Mesenchymal stem cell (in vitro differentiated cells and primary cell): ENCODE measurements around the gene TREM1.

Experiments used
- DNase-seq: peaks from one replicate; pipeline ENCODE4 v3.0.0-alpha.2; 2013
- H2AFZ ChIP-seq: one replicate; pipeline ENCODE4 v1.6.1; 2013; ENCODE audit warnings: low read depth, mild to moderate bottlenecking, control low read depth, inconsistent platforms, low read length, moderate library complexity
- H2AK5ac ChIP-seq: 2 replicates; pipeline ENCODE4 v1.6.1; 2013; ENCODE audit warnings: low read length, moderate library complexity, mild to moderate bottlenecking, inconsistent platforms; ENCODE audit not compliant: severe bottlenecking
- H2BK120ac ChIP-seq: one replicate; pipeline ENCODE4 v1.6.1; 2013; ENCODE audit warnings: low read depth, mild to moderate bottlenecking, inconsistent platforms, low read length, moderate library complexity
- H2BK12ac ChIP-seq, 2 experiments: one replicate each; pipeline ENCODE4 v1.6.1; 2013; ENCODE audit warnings: inconsistent platforms in 2 of 2, low read length in 2 of 2, mild to moderate bottlenecking in 2 of 2, moderate library complexity in 2 of 2, control low read depth in 1 of 2
- H2BK15ac ChIP-seq: one replicate; pipeline ENCODE4 v1.6.1; 2013; ENCODE audit warnings: mild to moderate bottlenecking, low read depth, inconsistent platforms; ENCODE audit not compliant: poor library complexity, severe bottlenecking
- H2BK5ac ChIP-seq: 2 replicates; pipeline ENCODE4 v1.6.1; 2013; ENCODE audit warnings: low read depth, mild to moderate bottlenecking, low read length, control low read depth, inconsistent platforms; ENCODE audit not compliant: poor library complexity, severe bottlenecking
- H3K14ac ChIP-seq, 2 experiments: one replicate each; pipeline ENCODE4 v1.6.1; 2013; ENCODE audit warnings: inconsistent platforms in 2 of 2, low read length in 2 of 2, control low read depth in 1 of 2, mild to moderate bottlenecking in 1 of 2, moderate library complexity in 1 of 2
- H3K18ac ChIP-seq, 2 experiments: one replicate each; pipeline ENCODE4 v1.6.1; 2013; ENCODE audit warnings: inconsistent platforms in 2 of 2, low read length in 2 of 2, control low read depth in 1 of 2, low read depth in 1 of 2, mild to moderate bottlenecking in 1 of 2
- H3K23ac ChIP-seq, 2 experiments: one replicate each; pipeline ENCODE4 v1.6.1; 2013; ENCODE audit warnings: inconsistent platforms in 2 of 2, low read length in 2 of 2, mild to moderate bottlenecking in 2 of 2, moderate library complexity in 2 of 2, control low read depth in 1 of 2
- H3K27ac ChIP-seq: 2 replicates; pipeline ENCODE4 v1.5.1; 2013; ENCODE audit warnings: mild to moderate bottlenecking, moderate library complexity, low read length, control low read depth, inconsistent platforms; ENCODE audit not compliant: poor library complexity, severe bottlenecking
- H3K27me3 ChIP-seq, 2 experiments: 2 replicates each; pipeline versions ENCODE4 v1.6.1 to v1.7.0; 2013; ENCODE audit warnings: low read length in 2 of 2, mild to moderate bottlenecking in 2 of 2, moderate library complexity in 2 of 2, control low read depth in 1 of 2, inconsistent platforms in 1 of 2; ENCODE audit not compliant: control insufficient read depth in 1 of 2, insufficient read depth in 1 of 2
- H3K36me3 ChIP-seq, 2 experiments: 2 replicates each; pipeline versions ENCODE4 v1.6.1 to v1.7.0; 2013; ENCODE audit warnings: low read length in 2 of 2, control low read depth in 1 of 2, inconsistent platforms in 1 of 2, low read depth in 1 of 2, mild to moderate bottlenecking in 1 of 2; ENCODE audit not compliant: insufficient read depth in 2 of 2, control insufficient read depth in 1 of 2
- H3K4ac ChIP-seq, 2 experiments: one replicate each; pipeline ENCODE4 v1.6.1; 2013; ENCODE audit warnings: inconsistent platforms in 2 of 2, low read length in 2 of 2, mild to moderate bottlenecking in 2 of 2, moderate library complexity in 2 of 2, control low read depth in 1 of 2, low read depth in 1 of 2
- H3K4me1 ChIP-seq: 2 replicates; pipeline ENCODE4 v1.6.1; 2013; ENCODE audit warnings: low read depth, low read length, control low read depth; ENCODE audit not compliant: control insufficient read depth, insufficient read depth
- H3K4me2 ChIP-seq: 2 replicates; pipeline ENCODE4 v1.6.1; 2013; ENCODE audit warnings: low read length, mild to moderate bottlenecking, inconsistent platforms; ENCODE audit not compliant: poor library complexity, severe bottlenecking
- H3K4me3 ChIP-seq, 2 experiments: 2 replicates each; pipeline versions ENCODE4 v1.5.1 to v1.7.0; 2013; ENCODE audit warnings: low read length in 2 of 2, mild to moderate bottlenecking in 2 of 2, control low read depth in 1 of 2, low read depth in 1 of 2; ENCODE audit not compliant: insufficient read depth in 1 of 2
- H3K79me1 ChIP-seq: replicated peaks from 2 replicates; pipeline ENCODE4 v1.6.1; 2013; ENCODE audit warnings: mild to moderate bottlenecking, control low read depth, low read length, inconsistent platforms; ENCODE audit not compliant: poor library complexity, severe bottlenecking
- H3K9ac ChIP-seq: 2 replicates; pipeline ENCODE4 v1.7.0; 2013; ENCODE audit warnings: mild to moderate bottlenecking, low read length, moderate library complexity
- H3K9me3 ChIP-seq: 2 replicates; pipeline ENCODE4 v1.7.0; 2013; ENCODE audit warnings: mild to moderate bottlenecking, low read length; ENCODE audit not compliant: control insufficient read depth
- H4K8ac ChIP-seq: one replicate; pipeline ENCODE4 v1.6.1; 2013; ENCODE audit warnings: inconsistent platforms, mild to moderate bottlenecking, low read length, moderate library complexity
- H4K91ac ChIP-seq: one replicate; pipeline ENCODE4 v1.6.1; 2013; ENCODE audit warnings: mild to moderate bottlenecking, low read length, inconsistent platforms
- WGBS: methylation state at CpG from one replicate; pipeline ENCODE4 v1.1.7; 2013; ENCODE audit warnings: mixed read lengths; 5-methylcytosine and 5-hydroxymethylcytosine counted together

Gene TREM1

GRCh38 chr6:41258196-41258493 lies 28.3 kb downstream of the TREM1 start:
- no peak overlapping the region for H4K91ac ChIP-seq
- no peak overlapping the region for H2BK120ac ChIP-seq
- H3K4me1 ChIP-seq, result peaks cover 2% of the 10 kb centered on the region
- H2BK5ac ChIP-seq, result no peak overlapping the region
- no peak overlapping the region for H3K4ac ChIP-seq
- H3K27me3 ChIP-seq, result peaks cover 6 to 10% of the 10 kb centered on the region in 2 experiments
- WGBS, result 83% methylated on average over 1 of the region's 1 CpG
- no peak overlapping the region for H3K4me3 ChIP-seq
- no peaks in the 10 kb centered on the region for H3K79me1 ChIP-seq
- no peak for DNase-seq
- peak overlapping the region in 1 of 2 experiments; percentile 25 for H2BK12ac ChIP-seq
- H2BK15ac ChIP-seq, result no peak overlapping the region
- no peak overlapping the region for H3K14ac ChIP-seq
- no peak overlapping the region for H3K18ac ChIP-seq
- no peaks in the 10 kb centered on the region for H3K36me3 ChIP-seq
- no peak overlapping the region for H2AFZ ChIP-seq
- no peak overlapping the region for H3K4me2 ChIP-seq
- no peak overlapping the region for H2AK5ac ChIP-seq
- H3K9ac ChIP-seq, result no peak overlapping the region
- peaks cover 21% of the 10 kb centered on the region for H3K9me3 ChIP-seq
- H3K23ac ChIP-seq, result no peak overlapping the region
- no peak overlapping the region for H4K8ac ChIP-seq
- no peak overlapping the region for H3K27ac ChIP-seq

- peaks cover 2% of the 10 kb centered on the region for H3K4me1 ChIP-seq
- no peak overlapping the region for H4K91ac ChIP-seq
- peak; percentile 53 for DNase-seq
- no peak overlapping the region for H3K4ac ChIP-seq
- no peak overlapping the region for H2BK12ac ChIP-seq
- H2BK5ac ChIP-seq, result no peak overlapping the region
- H3K27ac ChIP-seq, result peak overlapping the region; percentile 42
- H3K36me3 ChIP-seq, result no peaks in the 10 kb centered on the region
- H3K23ac ChIP-seq, result no peak overlapping the region
- no peak overlapping the region for H3K18ac ChIP-seq
- H3K27me3 ChIP-seq, result peaks cover 10 to 11% of the 10 kb centered on the region in 2 experiments
- no peak overlapping the region for H3K4me2 ChIP-seq
- H2BK120ac ChIP-seq, result no peak overlapping the region
- no peak overlapping the region for H4K8ac ChIP-seq
- WGBS, result 70% methylated on average over 1 of the region's 2 CpGs
- H2AFZ ChIP-seq, result no peak overlapping the region
- no peak overlapping the region for H2BK15ac ChIP-seq
- no peak overlapping the region for H3K14ac ChIP-seq
- H3K9me3 ChIP-seq, result peaks cover 19% of the 10 kb centered on the region
- no peaks in the 10 kb centered on the region for H3K79me1 ChIP-seq
- H2AK5ac ChIP-seq, result no peak overlapping the region
- no peak overlapping the region for H3K4me3 ChIP-seq
- H3K9ac ChIP-seq, result no peak overlapping the region
Measured at GRCh38 chr6:41257369-41258195, 28.9 kb downstream of the TREM1 start.

- Histone ChIP-seq H2AFZ (no peak overlapping the region), H2BK5ac (no peak overlapping the region), H3K4me2 (no peak overlapping the region), H3K18ac (no peak overlapping the region), H2BK15ac (no peak overlapping the region), H3K9ac (no peak overlapping the region), H3K36me3 (no peaks in the 10 kb centered on the region), H3K4me1 (peaks cover 2% of the 10 kb centered on the region), H3K4ac (no peak overlapping the region), H4K8ac (no peak overlapping the region), H2AK5ac (no peak overlapping the region), H2BK12ac (no peak overlapping the region), H3K23ac (no peak overlapping the region), H3K9me3 (peaks cover 7% of the 10 kb centered on the region), H3K27me3 (peaks cover 10 to 18% of the 10 kb centered on the region in 2 experiments), H3K79me1 (no peaks in the 10 kb centered on the region), H3K4me3 (no peak overlapping the region), H4K91ac (no peak overlapping the region), H2BK120ac (no peak overlapping the region), H3K14ac (no peak overlapping the region), H3K27ac (no peak overlapping the region)
- WGBS, result 90% methylated on average over 1 of the region's 1 CpG
- no peak for DNase-seq
Measured at GRCh38 chr6:41256383-41256782, 30.1 kb downstream of the TREM1 start.

- Histone ChIP-seq H3K79me1 (no peaks in the 10 kb centered on the region), H4K8ac (no peak overlapping the region), H2AFZ (no peak overlapping the region), H3K36me3 (no peaks in the 10 kb centered on the region), H3K18ac (no peak overlapping the region), H3K9me3 (peaks cover 4% of the 10 kb centered on the region), H3K27me3 (peaks cover 15 to 25% of the 10 kb centered on the region in 2 experiments), H4K91ac (no peak overlapping the region), H3K4ac (no peak overlapping the region), H3K4me1 (peaks cover 2% of the 10 kb centered on the region), H3K23ac (no peak overlapping the region), H3K4me2 (no peak overlapping the region), H3K9ac (no peak overlapping the region), H2BK15ac (no peak overlapping the region), H3K4me3 (no peak overlapping the region), H2BK120ac (no peak overlapping the region), H2AK5ac (no peak overlapping the region), H2BK12ac (no peak overlapping the region), H3K27ac (no peak overlapping the region), H3K14ac (no peak overlapping the region), H2BK5ac (no peak overlapping the region)
- WGBS, result 82% methylated on average over 5 of the region's 5 CpGs
- no peak for DNase-seq
Measured at GRCh38 chr6:41255638-41256246, 30.7 kb downstream of the TREM1 start.
